ENCODE data around the gene FCGR2B.
"Not testable (repeated sequence)": the region's sequence is repeated elsewhere in the genome, so short reads cannot be mapped to it uniquely, and the experiment has no call there.

FCGR2B gene

DNA sequence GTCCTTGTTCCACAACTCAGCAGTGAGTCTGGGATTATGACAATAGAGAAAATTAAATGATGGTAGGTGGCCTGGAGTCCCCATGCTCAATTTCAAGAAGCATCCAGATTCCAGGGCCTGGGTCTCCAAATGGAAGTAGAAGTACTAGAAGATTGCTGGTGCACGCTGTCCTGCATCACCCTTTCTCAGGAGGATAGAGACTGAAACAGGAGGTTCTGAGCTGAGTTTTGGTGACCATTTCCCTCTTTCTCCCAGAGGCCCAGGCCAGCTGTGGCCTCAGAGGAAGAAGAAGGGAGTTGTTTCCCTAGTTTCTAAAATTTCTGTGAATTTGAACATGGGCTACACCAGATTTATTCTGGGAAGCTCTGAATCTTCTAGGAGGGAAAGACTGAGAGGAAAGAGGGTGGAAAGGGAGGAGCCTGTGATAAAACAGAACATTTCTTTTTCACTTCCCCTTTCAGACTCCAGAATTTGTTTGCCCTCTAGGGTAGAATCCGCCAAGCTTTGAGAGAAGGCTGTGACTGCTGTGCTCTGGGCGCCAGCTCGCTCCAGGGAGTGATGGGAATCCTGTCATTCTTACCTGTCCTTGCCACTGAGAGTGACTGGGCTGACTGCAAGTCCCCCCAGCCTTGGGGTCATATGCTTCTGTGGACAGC lies at the start of gene FCGR2B:
Gene FCGR2B (plus strand): TSS at position 460 of the 656 bp plus-strand sequence. CDS start 99 bp downstream, at position 559.
- DNase-seq (ENCODE audit: low spot score) = not testable (repeated sequence)

DNA sequence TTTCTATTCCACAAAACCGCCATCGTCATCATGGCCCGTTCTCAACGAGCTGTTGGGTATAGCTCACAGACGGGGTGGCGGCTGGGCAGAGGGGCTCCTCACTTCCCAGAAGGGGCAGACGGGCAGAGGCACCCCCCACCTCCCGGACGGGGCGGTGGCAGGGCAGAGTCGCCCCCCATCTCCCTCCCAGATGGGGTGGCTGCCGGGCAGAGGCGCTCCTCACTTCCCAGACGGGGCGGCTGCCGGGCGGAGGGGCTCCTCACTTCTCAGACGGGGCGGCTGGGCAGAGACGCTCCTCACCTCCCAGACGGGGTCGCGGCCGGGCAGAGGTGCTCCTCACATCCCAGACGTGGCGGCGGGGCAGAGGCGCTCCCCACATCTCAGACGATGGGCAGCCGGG lies 46.5 kb upstream of the FCGR2B start:
- DNase-seq (ENCODE audit: low spot score) = not testable (repeated sequence)

DNA sequence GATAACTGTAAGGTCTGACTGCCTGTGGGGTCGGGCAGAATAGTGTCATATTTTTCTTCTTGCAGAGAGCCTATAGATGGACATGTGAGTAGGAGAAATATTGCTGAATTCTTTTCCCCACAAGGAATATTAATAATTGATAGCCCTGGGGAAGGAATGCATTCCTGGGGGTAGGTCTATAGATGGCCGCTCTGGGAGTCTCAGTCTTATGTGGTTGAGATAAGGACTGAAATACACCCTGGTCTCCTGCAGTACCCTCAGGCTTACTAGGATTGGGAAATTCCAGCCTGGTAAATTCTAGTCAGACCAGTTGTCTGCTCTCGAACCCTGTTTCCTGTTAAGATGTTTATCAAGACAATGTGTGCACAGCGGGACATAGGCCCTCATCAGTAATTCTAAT lies 44.4 kb upstream of the FCGR2B start:
- DNase-seq (ENCODE audit: low spot score) = not testable (repeated sequence)

DNA sequence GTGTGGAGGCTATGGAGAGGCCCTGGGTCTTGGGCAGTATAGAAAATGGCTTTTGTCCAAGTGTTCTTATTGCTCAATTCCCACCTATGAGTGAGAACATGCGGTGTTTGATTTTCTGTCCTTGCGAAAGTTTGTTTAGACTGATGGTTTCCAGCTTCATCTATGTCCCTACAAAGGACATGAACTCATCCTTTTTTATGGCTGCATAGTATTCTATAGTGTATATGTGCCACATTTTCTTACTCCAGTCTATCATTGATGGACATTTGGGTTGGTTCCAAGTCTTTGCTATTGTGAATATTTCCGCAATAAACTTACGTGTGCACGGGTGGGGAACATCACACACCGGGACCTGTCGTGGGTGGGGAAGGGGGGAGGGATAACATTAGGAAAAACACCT lies 42.5 kb upstream of the FCGR2B start:
- not testable (repeated sequence) for DNase-seq (ENCODE audit: low spot score)

DNA sequence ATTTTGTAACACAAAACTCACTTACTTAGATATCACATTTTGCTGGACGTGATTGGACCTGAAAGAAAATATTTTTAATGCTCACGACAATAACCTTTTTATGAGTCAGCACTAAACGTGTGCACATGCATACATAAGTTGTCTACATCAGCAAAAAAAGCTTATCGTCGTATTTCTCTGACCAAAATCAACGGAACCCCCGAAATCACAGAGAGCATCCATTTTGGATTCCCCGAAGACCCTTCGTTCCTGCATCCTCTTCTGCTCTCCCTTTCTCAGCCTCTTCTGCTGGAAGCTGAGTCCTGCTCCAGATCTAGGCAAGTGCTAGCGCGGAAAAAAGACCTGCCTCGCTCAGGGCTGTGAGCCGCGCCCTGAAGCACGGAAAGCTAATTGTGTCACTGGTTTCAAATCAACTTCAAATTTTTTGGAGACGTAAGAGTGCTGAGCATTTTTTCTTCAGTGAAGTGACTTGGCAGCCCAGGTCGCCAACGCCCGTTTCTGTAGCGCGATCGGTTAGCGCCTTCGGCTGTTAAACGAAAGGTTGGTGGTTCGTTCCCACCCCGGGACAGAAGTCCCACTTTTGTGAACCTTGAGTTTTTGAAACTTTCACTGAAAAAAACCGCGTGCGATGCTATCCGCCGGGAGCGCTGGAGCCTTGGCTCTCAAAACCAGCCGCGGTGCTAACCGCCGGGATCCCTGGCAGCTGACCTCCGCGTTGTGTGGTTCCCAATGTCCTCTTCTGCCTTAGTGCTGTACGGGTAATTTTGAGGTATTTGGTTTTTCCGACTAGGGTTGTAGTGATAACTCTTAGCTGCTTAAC lies 41.6 kb upstream of the FCGR2B start:
- peak; percentile 82 for DNase-seq (ENCODE audit: low spot score)

DNA sequence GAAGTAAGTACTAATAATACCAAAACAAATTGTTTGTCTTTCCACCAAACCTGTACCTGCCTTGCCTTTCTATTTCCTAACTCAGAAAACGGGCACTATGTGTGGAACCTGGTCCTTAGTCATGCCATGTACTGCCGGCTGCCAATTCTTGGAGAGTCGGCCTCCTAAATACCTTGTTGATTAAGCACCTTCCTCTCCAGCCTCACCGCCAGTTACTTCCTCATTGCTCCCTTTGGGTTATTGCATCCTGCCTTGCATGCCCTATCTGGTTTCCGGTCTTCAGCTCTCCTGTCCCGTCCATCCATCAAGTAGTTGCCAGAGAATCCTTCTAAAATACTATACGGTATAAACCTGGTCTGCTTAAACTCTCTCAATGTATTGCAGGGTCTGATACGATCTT lies 40.9 kb upstream of the FCGR2B start:
- not testable (repeated sequence) for DNase-seq (ENCODE audit: low spot score)

DNA sequence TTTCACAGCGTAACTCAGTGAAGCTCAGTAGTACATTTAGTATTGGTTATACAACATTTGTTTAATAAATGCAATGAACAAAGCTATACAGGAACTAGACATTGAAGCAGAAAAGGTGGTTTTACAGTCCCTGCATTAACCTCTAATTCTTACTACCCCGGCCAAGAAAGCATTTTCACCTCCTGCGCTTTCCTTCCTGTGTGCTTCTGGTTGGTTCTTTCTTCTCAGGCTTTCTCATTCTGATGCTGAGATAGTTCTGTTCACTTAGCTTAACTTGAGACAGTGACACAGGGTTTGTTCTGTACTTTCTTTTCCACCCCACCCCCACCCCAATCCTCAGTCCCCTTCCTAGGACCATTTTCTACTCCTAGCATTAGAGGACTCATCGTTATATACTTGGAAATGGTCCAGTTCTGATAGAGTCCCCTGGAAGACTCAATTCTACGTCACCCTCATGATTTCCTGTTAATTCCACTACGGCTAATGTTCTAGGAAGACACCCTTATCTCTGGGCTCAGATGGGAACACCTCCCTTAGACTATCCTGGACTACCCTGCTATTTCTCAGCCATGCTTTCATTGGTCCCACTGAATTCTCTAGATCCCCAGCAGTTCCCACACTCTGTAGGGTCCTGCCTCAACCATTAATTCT lies 39.4 kb upstream of the FCGR2B start:
- DNase-seq (ENCODE audit: low spot score) = not testable (repeated sequence)

DNA sequence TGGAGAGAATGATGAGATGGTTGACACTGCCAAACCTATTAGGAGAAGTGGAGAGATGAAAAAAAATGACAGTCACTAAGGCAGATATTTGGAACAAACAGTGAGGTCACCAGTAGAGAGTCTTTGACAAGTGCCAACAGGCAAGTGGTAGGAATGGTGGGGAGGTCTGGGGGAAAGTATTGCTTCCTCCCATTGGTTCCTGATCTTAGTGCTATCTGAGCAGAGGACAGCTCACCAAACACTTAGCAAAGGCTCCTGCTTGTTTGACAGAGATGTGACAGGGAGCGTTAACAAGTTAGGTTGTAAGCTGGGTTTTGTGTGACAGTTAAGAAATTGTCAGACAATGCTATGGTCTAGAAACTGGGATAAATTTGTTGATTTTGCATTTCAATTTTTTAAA lies 38.3 kb upstream of the FCGR2B start:
- not testable (repeated sequence) for DNase-seq (ENCODE audit: low spot score)

DNA sequence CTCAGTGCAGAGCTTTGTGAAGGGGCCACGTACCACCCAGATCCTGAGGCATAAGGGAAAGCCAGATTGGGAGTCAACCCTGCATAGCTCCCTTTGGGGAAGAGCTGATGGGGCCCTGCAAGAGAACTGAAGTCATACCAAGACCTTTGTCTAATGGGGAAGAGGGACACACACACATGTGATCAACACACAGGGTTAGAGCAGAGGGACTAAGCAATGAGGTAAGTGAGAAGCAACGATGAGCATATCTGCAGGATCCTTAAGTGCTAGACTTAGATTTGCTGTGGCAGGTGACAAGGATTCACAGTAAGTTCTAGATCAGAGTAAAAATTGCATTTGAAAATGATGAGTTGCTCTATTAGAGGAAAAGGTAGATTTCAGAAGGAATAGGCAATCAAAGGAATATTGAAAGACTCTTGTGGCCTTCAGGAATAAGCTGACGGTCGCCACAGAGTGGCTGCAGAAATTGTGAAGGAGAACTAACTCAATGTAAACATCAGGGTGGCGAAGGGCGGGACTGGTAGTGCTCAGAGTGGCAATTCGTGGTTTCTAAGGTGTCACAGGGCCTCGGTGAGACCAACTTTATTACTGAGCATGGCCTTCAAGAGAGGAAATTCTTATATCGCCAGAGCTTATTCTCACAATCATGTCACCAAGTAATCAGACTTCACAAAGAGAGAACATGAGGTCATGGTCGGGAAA lies 36.3 kb upstream of the FCGR2B start:
- DNase-seq (ENCODE audit: low spot score) = not testable (repeated sequence)

DNA sequence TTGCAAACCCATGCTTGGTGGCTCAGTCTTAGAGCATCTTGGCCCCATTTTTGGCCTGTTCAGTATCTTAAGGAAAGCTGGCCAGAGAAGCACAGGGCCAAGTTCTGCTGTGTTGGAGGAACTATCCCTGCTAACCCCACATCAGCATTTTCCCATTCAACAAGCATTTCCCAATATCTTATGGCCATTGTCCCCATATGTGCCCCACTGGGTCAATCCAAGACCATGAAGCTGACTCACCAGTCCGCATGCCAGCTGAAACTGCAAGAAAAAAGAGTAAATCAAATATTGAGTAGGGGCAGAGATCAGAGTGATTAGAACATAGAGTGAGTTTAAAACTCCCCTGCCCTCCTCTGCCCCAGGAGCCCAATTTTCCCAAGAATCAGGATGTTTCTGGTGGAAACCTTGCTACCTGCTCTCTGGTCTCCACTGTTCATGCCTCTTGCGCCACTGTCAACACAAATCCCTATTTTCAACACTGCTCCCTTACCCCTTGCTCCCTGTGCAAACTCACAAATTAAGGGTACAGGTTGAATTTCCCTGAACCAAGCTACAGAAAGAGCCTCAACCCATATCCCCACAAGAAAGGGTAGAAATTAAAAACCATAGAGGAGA lies 32.7 kb upstream of the FCGR2B start:
- not testable (repeated sequence) for DNase-seq (ENCODE audit: low spot score)

DNA sequence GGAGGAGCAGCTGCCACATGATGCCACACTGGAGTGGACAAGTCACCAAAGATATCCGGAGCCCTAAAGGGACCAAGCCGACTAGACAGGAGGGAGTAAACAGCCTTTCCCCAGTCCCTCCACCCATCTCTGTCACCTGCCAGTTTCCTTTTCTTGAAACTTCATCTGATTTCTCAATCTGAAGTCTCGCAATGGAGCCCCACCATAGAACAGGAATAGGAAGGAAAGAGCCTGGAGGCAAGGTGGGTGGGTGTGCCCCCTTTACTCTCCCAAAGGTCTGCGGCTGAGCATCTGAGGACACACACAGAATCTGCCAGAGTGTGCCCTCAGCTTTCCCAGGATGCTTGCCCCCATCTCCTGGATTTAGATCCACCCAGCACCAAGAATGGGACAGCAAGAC lies 31.9 kb upstream of the FCGR2B start, which contains the start of gene FCGR3B:
Gene FCGR3B (minus strand): TSS at position 101 of the 400 bp plus-strand sequence. CDS start 82 bp downstream, at position 19.
- no peak for DNase-seq (ENCODE audit: low spot score)

DNA sequence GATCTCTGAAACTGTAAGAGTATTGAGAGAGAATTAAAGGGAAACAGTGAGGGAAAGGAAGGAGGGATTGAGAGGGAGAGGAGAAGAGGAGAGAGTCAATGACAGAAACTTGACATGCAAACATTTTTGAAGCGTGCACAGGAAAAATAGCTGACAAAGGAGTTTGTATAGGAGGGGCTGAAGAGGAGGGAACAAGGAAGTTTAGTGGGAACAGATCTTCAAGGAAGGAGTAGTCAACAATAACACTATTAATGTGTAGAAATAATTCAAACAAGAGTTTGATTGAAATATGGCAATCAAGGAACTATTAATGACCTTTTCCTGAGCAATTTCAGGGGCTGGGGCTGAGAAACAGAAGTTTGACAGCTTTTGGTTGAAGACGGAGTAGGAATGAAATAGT lies 27.9 kb upstream of the FCGR2B start:
- DNase-seq (ENCODE audit: low spot score) = not testable (repeated sequence)

DNA sequence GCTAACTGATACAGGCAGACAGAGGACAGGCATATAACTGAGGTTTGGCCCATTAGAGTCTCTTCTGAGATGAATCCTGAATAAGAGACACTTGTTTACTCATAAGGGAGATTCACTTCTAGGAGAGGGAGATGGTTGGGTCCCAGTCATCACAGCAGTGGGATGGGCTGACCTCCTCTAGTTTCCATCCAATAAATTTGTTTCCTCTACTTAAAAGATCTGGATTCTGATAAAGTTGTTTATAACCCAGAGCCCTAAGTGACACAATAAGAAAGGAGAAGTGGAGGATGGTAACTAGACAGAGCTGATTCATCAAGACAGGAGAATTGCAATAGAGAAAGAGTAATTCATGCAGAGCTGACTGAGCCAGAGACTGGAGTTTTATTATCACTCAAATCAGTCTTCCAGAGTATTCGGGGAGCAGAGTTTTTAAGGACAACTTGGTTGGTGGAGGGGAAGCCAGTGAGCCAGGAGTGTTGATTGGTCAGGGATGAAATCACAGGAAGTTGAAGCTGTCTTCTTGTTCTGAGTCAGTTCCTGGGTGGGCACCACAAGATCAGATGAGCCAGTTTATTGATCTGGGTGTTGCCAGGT lies 26.7 kb upstream of the FCGR2B start:
- not testable (repeated sequence) for DNase-seq (ENCODE audit: low spot score)

DNA sequence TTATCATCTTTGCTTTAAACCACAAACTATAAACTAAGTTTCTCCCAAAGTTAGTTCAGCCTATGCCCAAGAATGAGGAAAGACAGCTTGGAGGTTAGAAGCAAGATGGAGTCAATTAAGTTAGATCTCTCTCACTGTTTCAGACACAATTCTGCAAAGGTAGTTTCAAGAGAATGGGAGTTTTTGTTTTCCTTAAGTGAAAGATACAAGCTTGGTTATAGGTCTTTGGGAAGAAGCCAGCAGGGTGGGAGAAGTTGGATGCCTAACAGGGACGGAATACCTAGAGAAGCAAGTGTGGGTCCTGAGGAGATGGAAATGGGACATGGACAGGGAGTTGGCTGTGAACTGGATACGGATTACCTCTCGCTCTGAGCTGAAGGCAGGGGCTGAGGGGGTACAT lies 26.0 kb upstream of the FCGR2B start:
- not testable (repeated sequence) for DNase-seq (ENCODE audit: low spot score)

DNA sequence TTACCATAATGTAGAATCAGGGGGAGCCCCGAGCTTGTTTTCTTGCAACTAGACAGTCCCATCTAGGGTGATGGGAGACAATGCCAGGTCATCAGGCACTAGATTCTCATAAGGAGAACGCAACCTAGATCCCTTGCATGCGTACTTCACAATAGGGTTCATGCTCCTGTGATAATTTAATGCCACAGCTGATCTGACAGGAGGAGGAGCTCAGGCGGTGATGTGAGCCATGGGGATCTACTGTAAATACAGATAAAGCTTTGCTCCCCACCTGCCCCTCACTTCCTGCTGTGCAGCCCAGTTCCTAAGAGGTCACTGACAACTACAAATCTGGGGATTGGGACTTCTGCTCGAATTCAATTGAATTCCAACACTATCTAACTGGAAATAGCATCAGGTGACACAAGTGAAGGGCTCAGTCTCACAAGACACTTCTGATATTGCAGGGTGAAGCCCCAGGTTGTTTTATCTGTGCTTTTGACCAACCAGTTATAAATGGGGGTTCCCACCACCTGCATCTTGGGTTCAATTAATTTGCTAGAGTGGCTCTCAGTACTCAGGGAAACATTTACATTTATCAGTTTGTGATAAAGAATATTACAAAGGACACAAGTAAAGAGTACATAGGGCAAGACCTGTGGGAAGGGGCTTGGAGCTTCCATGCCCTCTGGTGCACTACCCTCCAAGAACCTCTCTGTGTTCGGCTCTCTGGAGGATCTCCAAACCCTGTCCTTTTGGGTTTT lies 24.5 kb upstream of the FCGR2B start:
- not testable (repeated sequence) for DNase-seq (ENCODE audit: low spot score)

DNA sequence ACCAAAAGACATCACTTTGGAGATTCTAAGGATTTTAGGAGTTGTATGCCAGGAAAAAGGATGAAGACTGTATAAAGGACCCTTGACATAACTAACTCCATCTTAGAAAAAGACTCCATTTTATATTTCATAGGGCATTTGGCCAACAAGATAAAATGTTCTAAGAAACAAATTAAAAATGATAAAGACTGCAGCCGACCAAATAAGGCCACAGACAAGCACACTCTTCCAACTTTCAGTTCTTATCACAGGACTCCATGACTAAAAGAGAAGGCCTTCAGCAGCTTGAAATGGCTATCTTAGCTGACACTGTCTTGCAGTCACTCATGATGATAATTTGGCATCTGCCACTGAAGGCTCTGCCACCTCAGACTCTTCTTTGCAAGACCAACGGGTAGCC lies 23.7 kb upstream of the FCGR2B start:
- DNase-seq (ENCODE audit: low spot score) = not testable (repeated sequence)

DNA sequence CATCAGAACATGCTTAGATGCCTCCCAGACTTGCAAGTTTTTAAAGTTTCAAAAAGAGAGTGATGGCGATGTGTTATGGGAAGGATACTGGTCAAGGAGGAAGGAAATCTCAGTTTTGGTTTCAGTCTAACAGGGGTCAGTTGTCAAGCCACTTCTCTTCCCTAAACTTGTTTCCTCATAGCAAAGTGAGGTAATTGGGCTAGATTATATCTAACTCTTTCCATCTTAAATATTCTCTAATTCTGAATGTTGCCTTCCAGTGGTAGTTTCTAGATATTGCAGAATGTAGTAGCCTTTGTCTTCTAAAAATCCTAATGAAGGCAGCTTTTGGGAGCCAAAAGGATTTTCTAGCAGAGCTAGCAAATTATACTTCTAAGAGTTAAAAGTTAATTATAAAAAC lies 20.2 kb upstream of the FCGR2B start:
- not testable (repeated sequence) for DNase-seq (ENCODE audit: low spot score)

DNA sequence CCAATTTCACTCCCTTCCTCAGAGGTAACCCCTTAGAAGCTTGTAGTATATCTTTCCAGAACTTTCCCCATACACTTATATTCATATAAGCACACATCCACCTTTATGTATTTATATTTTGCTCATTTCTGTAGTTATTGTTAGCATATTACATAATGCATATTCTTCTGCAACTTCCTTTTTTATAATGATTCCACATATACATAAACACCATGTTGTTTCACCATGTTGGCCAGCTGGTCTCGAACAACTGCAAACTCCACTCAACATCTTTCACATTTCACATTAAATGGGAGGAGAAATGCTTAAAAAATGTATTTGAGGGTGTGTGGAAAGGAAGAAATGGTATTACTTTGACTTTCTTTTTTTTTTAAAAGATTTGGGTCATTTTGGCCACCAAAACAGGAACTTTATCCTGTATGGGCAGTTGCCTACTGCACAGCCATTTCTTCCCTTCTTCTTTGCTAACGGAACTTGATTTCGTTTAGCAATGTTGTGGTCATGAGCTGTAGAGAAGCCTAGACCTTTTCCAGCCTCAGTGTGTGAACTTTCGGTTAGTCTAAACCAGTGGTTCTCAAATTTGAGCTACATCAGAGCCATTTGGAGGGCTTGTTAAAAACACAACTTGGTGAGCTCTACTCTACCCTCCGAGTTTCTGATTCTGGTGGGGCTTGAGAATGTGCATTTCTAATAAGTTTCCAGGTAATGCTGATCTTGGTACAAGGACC lies 19.3 kb upstream of the FCGR2B start:
- DNase-seq (ENCODE audit: low spot score) = not testable (repeated sequence)

DNA sequence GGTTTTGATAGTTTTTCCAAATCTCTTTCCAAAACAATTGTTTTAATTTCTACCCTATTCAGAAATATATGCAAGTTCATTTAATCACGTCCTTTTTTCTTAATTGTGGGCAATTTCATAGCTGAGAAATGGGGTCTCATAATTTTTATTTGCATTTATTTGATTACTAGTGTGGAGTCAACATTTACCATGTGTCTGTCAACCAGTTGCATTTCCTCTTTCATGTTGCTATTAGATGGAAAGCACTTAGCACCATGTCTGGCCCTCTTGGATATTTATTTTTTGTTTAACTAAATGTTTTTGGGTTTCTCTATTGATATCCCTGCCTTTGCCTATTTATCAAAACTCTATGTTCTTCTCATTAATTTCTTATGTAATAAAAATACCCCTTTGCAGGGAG lies 18.1 kb upstream of the FCGR2B start:
- not testable (repeated sequence) for DNase-seq (ENCODE audit: low spot score)
